ENCODE data around the gene MIEN1.

Gene MIEN1

DNA sequence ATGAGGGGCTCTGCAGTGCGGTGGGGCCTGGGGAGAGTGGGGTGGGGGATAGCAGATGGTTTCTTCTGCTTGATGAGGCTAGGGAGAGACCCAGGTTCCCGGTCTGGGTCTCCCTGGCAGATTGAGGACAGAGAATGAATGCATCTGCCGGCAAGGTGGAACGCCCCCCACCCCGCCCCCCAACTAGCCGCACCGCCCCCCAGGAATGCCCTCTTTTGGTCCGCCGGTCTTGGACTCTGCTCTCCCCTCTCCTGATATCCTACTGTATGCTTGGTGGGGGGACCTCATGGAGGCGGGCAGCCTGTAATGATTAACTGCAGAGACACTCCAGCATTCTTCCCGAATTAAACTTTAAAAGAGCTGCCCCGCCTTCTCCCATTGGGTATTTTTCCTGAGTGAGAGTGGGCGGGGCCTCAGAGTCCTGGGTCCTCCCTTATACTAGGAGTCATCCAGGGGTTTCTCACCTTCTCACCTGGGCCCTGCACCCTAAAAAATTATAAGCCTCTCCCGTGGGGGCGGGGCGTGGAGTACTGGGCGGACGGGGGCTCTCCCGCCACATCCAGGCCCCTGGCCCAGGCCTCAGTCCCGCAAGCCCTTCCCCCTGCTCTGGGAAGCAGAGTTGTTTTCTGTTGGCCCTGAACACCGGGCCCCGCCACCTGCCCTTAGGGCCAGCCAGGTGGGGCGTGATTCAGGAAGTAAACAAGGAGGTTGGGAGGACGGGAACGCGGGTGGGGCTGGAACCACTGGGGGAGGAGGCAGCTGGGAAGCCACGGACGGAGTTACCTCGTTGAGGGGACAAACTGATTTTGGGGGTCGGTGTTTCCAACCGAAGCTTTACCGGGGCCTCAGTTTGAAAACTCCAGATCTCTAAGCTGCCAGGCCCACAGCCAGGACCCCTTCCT lies 8.9 kb upstream of the MIEN1 start:
- TF ChIP-seq GATA3 (IDR thresholded peaks at IDR 0.05; ENCODE audit: low read depth, low read length): no peak
- TF ChIP-seq GATA2 (IDR thresholded peaks at IDR 0.05; ENCODE audit: low read depth, low read length): no peak

DNA sequence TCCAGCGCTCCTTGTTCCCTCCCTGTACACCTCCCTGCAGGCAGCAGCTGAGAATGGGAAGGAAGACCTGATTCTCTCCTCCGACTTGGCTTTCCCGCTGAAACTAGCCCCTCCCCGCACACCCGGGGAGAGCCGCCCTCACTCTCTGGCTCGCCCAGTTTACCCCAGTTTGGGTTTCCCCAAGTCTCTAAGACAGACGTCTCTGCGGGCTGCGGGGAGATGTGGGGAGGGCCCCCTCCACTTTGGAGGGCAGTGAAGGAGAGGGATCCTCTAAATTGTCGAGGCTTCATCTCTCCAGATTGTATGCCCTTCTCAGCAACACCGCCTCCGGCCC lies 8.2 kb upstream of the MIEN1 start:
- TF ChIP-seq GATA3 (IDR thresholded peaks at IDR 0.05; ENCODE audit: low read depth, low read length) (no peak), GATA2 (IDR thresholded peaks at IDR 0.05; ENCODE audit: low read depth, low read length) (no peak)

- TF ChIP-seq GATA2 (IDR thresholded peaks at IDR 0.05; ENCODE audit: low read depth, low read length): no peak
- no peak for TF ChIP-seq GATA3 (IDR thresholded peaks at IDR 0.05; ENCODE audit: low read depth, low read length)
Observed at GRCh38 chr17:39737760-39738567, 7.6 kb upstream of the MIEN1 start, which contains the start of gene GRB7. TSS of gene GRB7 (plus strand) at chr17:39737938. CDS start at chr17:39742302, 4,364 bp downstream.

GRCh38 chr17:39737206-39737759 lies 7.0 kb upstream of the MIEN1 start:
- TF ChIP-seq GATA3 (IDR thresholded peaks at IDR 0.05; ENCODE audit: low read depth, low read length) (no peak), GATA2 (IDR thresholded peaks at IDR 0.05; ENCODE audit: low read depth, low read length) (no peak)

GRCh38 chr17:39736319-39737165 lies 6.2 kb upstream of the MIEN1 start:
- TF ChIP-seq GATA3 (IDR thresholded peaks at IDR 0.05; ENCODE audit: low read depth, low read length) (no peak), GATA2 (IDR thresholded peaks at IDR 0.05; ENCODE audit: low read depth, low read length) (no peak)

DNA sequence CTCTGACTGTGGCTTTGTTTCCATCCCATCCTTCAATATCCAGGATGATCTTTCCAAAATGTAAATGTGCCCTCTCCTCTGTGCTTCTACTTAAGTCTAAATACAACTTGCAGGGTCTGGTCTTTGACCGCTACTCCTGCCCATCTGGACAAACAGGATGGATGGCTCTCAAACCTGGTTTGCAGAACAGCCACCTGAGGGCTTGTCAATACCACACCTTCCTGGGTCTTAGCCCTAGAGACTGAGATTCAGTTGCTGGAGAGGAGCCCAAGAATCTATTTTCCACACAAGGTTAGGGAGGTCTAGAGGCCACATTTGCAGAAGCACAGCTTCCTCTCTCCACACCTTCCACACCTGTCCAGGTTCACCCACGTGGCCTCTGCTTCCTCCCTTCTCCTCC lies 5.5 kb upstream of the MIEN1 start:
- TF ChIP-seq GATA3 (IDR thresholded peaks at IDR 0.05; ENCODE audit: low read depth, low read length) (no peak), GATA2 (IDR thresholded peaks at IDR 0.05; ENCODE audit: low read depth, low read length) (no peak)

- TF ChIP-seq GATA2 (IDR thresholded peaks at IDR 0.05; ENCODE audit: low read depth, low read length) (no peak), GATA3 (IDR thresholded peaks at IDR 0.05; ENCODE audit: low read depth, low read length) (no peak)
Observed at GRCh38 chr17:39732586-39732985, 2.3 kb upstream of the MIEN1 start.

DNA sequence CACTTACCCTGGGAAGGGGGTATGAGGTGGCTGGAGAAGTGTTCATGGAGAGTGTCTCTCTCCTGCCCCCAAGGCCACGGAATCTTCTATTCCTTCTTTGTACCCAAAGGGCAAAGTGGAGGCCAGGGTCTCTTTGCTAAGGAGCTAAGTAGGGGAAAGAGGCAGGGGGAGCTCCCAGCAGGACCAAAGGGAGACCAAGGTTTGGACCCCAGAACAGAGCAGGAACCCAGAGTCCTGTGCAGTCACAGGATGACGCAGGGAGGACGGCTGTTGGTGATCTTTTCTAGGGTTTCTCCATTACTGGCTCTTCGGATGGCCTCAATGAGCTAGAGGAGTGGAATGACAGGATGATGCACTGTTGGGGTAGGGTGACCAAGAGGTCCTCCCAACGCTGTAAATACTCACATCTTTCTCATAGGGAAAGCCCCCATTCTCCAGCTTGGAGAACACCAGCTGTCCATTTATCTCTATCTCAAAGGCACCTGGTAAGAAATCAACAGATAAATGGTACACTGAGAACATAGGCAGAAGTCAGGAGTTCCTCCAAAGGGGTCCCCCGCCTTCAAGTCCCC lies 966 bp downstream of the MIEN1 start:
- TF ChIP-seq GATA3 (IDR thresholded peaks at IDR 0.05; ENCODE audit: low read depth, low read length): no peak
- no peak for TF ChIP-seq GATA2 (IDR thresholded peaks at IDR 0.05; ENCODE audit: low read depth, low read length)

DNA sequence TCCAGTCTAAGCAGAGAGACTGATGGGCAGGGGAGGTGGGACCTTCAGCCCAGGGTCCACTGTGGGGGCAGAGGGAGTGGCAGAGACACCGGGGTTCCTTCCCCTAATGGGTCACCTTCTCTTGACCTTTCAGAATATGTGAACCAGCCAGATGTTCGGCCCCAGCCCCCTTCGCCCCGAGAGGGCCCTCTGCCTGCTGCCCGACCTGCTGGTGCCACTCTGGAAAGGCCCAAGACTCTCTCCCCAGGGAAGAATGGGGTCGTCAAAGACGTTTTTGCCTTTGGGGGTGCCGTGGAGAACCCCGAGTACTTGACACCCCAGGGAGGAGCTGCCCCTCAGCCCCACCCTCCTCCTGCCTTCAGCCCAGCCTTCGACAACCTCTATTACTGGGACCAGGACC lies 2.8 kb downstream of the MIEN1 start:
- TF ChIP-seq GATA2 (IDR thresholded peaks at IDR 0.05; ENCODE audit: low read depth, low read length) (no peak), GATA3 (IDR thresholded peaks at IDR 0.05; ENCODE audit: low read depth, low read length) (no peak)

DNA sequence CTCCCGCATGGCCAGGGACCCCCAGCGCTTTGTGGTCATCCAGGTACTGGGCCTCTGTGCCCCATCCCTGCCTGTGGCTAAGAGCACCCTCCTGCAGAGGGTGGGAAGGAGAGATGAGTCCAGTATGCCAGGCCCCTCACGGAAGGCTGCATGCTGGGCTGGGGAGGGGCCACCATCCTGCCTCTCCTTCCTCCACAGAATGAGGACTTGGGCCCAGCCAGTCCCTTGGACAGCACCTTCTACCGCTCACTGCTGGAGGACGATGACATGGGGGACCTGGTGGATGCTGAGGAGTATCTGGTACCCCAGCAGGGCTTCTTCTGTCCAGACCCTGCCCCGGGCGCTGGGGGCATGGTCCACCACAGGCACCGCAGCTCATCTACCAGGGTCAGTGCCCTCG lies 3.7 kb downstream of the MIEN1 start:
- TF ChIP-seq GATA3 (IDR thresholded peaks at IDR 0.05; ENCODE audit: low read depth, low read length): no peak
- TF ChIP-seq GATA2 (IDR thresholded peaks at IDR 0.05; ENCODE audit: low read depth, low read length): no peak

DNA sequence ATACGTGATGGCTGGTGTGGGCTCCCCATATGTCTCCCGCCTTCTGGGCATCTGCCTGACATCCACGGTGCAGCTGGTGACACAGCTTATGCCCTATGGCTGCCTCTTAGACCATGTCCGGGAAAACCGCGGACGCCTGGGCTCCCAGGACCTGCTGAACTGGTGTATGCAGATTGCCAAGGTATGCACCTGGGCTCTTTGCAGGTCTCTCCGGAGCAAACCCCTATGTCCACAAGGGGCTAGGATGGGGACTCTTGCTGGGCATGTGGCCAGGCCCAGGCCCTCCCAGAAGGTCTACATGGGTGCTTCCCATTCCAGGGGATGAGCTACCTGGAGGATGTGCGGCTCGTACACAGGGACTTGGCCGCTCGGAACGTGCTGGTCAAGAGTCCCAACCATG lies 5.6 kb downstream of the MIEN1 start:
- TF ChIP-seq GATA2 (IDR thresholded peaks at IDR 0.05; ENCODE audit: low read depth, low read length): no peak
- TF ChIP-seq GATA3 (IDR thresholded peaks at IDR 0.05; ENCODE audit: low read depth, low read length): no peak

DNA sequence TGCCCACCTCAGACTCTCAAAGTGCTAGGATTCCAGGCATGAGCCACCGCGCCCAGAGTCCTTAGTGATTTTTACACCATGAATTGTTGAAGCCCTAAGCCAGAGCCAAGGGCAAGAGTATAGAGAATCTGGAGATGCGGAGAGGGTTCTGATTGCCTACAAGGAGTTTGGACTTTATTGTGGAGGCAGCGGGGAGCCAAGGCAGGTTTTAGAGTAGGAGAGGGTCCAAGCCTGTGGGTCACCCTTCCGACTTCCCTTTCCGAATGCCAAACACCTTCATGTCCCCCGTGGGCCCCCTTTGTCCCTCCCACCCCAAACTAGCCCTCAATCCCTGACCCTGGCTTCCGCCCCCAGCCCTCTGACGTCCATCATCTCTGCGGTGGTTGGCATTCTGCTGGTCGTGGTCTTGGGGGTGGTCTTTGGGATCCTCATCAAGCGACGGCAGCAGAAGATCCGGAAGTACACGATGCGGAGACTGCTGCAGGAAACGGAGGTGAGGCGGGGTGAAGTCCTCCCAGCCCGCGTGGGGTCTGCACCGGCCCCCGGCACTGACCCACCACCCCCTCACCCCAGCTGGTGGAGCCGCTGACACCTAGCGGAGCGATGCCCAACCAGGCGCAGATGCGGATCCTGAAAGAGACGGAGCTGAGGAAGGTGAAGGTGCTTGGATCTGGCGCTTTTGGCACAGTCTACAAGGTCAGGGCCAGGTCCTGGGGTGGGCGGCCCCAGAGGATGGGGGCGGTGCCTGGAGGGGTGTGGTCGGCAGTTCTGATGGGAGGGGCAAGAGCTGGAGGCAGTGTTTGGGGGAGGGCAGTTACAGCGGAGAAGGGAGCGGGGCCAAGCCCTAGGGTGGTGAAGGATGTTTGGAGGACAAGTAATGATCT lies 7.1 kb downstream of the MIEN1 start:
- no peak for TF ChIP-seq GATA2 (IDR thresholded peaks at IDR 0.05; ENCODE audit: low read depth, low read length)
- TF ChIP-seq GATA3 (IDR thresholded peaks at IDR 0.05; ENCODE audit: low read depth, low read length): no peak
